ENCODE results near the gene ANKRD27. TPM values are rescaled to one million over a fixed set of nuclear protein-coding genes. Genes with fewer than 3 reads are reported as not detected.
"Not testable (repeated sequence)": the region's sequence is repeated elsewhere in the genome, so short reads cannot be mapped to it uniquely, and the experiment has no call there.

The ANKRD27 gene
- total RNA-seq, 1 experiment from 2014 or later: 40.8 TPM

DNA sequence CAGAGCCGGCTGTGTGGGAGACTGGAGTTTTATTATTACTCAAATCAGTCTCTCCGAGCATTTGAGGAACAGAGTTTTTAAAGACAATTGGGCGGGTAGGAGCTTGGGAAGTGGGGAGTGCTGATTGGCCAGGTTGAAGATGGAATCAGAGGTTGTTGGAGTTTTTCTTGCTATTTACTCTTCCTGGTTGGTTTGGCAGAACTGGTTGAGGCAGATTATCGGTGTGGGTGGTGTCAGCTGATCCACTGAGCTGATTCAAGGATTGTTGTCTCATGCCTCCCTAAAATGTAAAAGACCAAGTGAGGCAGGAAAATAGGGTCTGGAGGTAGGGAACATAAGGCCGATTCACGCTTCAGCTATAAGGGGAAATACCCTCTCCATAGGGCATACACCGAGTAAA lies 43.3 kb upstream of the ANKRD27 start:
- DNase-seq: no peak
- H3K4me3 Mint-ChIP-seq (ENCODE audit: low read depth, unreplicated experiment): no peak overlapping the region

DNA sequence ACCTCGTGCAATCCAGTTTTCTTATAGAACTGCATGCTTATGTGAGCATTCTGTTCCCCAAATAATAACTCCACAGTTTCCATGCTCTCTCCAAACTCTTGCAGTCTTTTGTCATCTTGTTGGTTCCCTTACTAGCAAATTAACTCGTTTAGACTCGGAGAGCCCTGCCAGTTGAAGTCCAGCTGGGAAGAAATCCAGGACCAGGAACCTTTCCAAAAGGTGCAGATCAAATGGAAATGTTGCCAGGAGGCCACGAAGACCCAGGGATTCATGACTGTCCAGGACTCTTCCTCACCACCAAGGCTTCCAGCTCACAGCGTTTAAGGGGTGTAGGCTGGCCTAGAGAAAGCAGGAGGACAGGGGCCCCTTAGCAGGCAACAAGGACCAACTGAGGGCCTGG lies 42.5 kb upstream of the ANKRD27 start:
- TF ChIP-seq CTCF (IDR thresholded peaks at IDR 0.05; ENCODE audit: unreplicated experiment): no peak
- H3K4me3 Mint-ChIP-seq (ENCODE audit: low read depth, unreplicated experiment): no peak overlapping the region
- DNase-seq: no peak
- no TSS peak for BruUV-seq (replicated peaks)
- no peaks in the 10 kb centered on the region for H3K27me3 Mint-ChIP-seq (ENCODE audit: unreplicated experiment)
- H3K9me3 Mint-ChIP-seq (ENCODE audit: low read depth, unreplicated experiment): no peaks in the 10 kb centered on the region
- no peak overlapping the region for H3K27ac Mint-ChIP-seq (ENCODE audit: unreplicated experiment)
- intact Hi-C loops (cut with micrococcal nuclease; ENCODE audit: unreplicated experiment): no loop called here
- peaks cover 9% of the 10 kb centered on the region for H3K4me1 Mint-ChIP-seq (ENCODE audit: low read depth, unreplicated experiment)
- H3K36me3 Mint-ChIP-seq (ENCODE audit: insufficient read depth, unreplicated experiment): peaks cover 4% of the 10 kb centered on the region
- CTCF ChIA-PET: interaction anchor here (0.6 kb wide), 2 partner anchors 295 to 363 kb away, joined by 3 to 5 read pairs; no protein-coding TSS in a partner anchor

More for the DNA sequence above, 43.3 kb upstream of the ANKRD27 start:
- no TSS peak for BruUV-seq (replicated peaks)
- H3K27me3 Mint-ChIP-seq (ENCODE audit: unreplicated experiment): no peaks in the 10 kb centered on the region
- TF ChIP-seq CTCF (IDR thresholded peaks at IDR 0.05; ENCODE audit: unreplicated experiment): no peak
- intact Hi-C loops (cut with micrococcal nuclease; ENCODE audit: unreplicated experiment): no loop called here
- no peaks in the 10 kb centered on the region for H3K9me3 Mint-ChIP-seq (ENCODE audit: low read depth, unreplicated experiment)
- H3K27ac Mint-ChIP-seq (ENCODE audit: unreplicated experiment): no peak overlapping the region
- no peaks in the 10 kb centered on the region for H3K36me3 Mint-ChIP-seq (ENCODE audit: insufficient read depth, unreplicated experiment)
- CTCF ChIA-PET: interaction anchor here (0.5 kb wide), 1 partner anchor 10 kb away, joined by 3 read pairs; no protein-coding TSS in a partner anchor
- peaks cover 9% of the 10 kb centered on the region for H3K4me1 Mint-ChIP-seq (ENCODE audit: low read depth, unreplicated experiment)

DNA sequence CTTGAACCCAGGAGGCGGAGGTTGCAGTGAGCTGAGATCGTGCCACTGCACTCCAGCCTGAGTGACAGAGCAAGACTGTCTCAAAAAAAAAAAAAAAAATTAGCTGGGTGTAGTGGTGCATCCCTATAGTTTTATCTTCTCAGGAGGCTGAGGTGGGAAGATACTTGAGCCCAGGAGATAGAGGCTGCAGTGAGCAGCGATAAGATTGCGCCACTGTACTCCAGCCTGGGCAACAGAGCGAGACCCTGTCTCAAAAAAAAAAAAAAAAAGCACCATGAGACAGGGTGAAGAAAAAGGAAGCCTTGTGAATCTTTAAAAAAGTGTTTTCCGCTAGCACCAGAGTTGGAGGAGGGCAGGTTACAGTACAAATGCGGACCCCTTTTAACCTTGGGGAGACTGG lies 41.2 kb upstream of the ANKRD27 start:
- intact Hi-C loops (cut with micrococcal nuclease; ENCODE audit: unreplicated experiment): not testable (repeated sequence)

GRCh38 chr19:32711747-32712146 lies 36.8 kb upstream of the ANKRD27 start:
- Mint-ChIP-seq H3K36me3 (ENCODE audit: insufficient read depth, unreplicated experiment) (peaks cover 24% of the 10 kb centered on the region), H3K4me1 (ENCODE audit: low read depth, unreplicated experiment) (no peaks in the 10 kb centered on the region), H3K4me3 (ENCODE audit: low read depth, unreplicated experiment) (no peak overlapping the region), H3K9me3 (ENCODE audit: low read depth, unreplicated experiment) (no peaks in the 10 kb centered on the region), H3K27me3 (ENCODE audit: unreplicated experiment) (no peaks in the 10 kb centered on the region), H3K27ac (ENCODE audit: unreplicated experiment) (no peak overlapping the region)
- CTCF ChIA-PET: interaction anchor here (0.7 kb wide), 1 partner anchor 61 kb away, joined by 3 read pairs; no protein-coding TSS in a partner anchor
- no peak for TF ChIP-seq CTCF (IDR thresholded peaks at IDR 0.05; ENCODE audit: unreplicated experiment)
- no TSS peak for BruUV-seq (replicated peaks)
- DNase-seq: no peak
- intact Hi-C loops (cut with micrococcal nuclease; ENCODE audit: unreplicated experiment): no loop called here

More for the DNA sequence above, 41.2 kb upstream of the ANKRD27 start:
- H3K4me3 Mint-ChIP-seq (ENCODE audit: low read depth, unreplicated experiment); H3K27me3 Mint-ChIP-seq (ENCODE audit: unreplicated experiment); BruUV-seq (replicated peaks); DNase-seq; H3K4me1 Mint-ChIP-seq (ENCODE audit: low read depth, unreplicated experiment); CTCF ChIA-PET; H3K27ac Mint-ChIP-seq (ENCODE audit: unreplicated experiment); H3K9me3 Mint-ChIP-seq (ENCODE audit: low read depth, unreplicated experiment): not testable (repeated sequence)
- H3K36me3 Mint-ChIP-seq (ENCODE audit: insufficient read depth, unreplicated experiment): peaks cover 11% of the 10 kb centered on the region

- CTCF ChIA-PET: no interaction called here
- TF ChIP-seq CTCF (IDR thresholded peaks at IDR 0.05; ENCODE audit: unreplicated experiment): no peak
- no peak overlapping the region for H3K4me3 Mint-ChIP-seq (ENCODE audit: low read depth, unreplicated experiment)
- peak overlapping the region; percentile 37 for H3K27ac Mint-ChIP-seq (ENCODE audit: unreplicated experiment)
- no peak for DNase-seq
- peaks cover 33% of the 10 kb centered on the region for H3K36me3 Mint-ChIP-seq (ENCODE audit: insufficient read depth, unreplicated experiment)
- H3K4me1 Mint-ChIP-seq (ENCODE audit: low read depth, unreplicated experiment): no peaks in the 10 kb centered on the region
- intact Hi-C loops (cut with micrococcal nuclease; ENCODE audit: unreplicated experiment): no loop called here
- no peaks in the 10 kb centered on the region for H3K27me3 Mint-ChIP-seq (ENCODE audit: unreplicated experiment)
- H3K9me3 Mint-ChIP-seq (ENCODE audit: low read depth, unreplicated experiment): peaks cover 3% of the 10 kb centered on the region
- no TSS peak for BruUV-seq (replicated peaks)
Observed at GRCh38 chr19:32709032-32709431, 34.1 kb upstream of the ANKRD27 start.

All from Calu3 (cell line).